ENCODE measurements around the gene NINJ2.

NINJ2 gene

GRCh38 chr12:563787-564298 lies 99.4 kb downstream of the NINJ2 start:
- DNase-seq = no peak

- peak; percentile 71 for DNase-seq
These were observed 99.9 kb downstream of the NINJ2 start for GRCh38 chr12:563250-563781.

GRCh38 chr12:562634-563033 lies 100.6 kb downstream of the NINJ2 start:
- no peak for DNase-seq

GRCh38 chr12:561908-562593 lies 101.2 kb downstream of the NINJ2 start:
- DNase-seq = no peak

GRCh38 chr12:561391-561705 lies 101.9 kb downstream of the NINJ2 start:
- DNase-seq = no peak

- DNase-seq = no peak
These were observed 102.4 kb downstream of the NINJ2 start for GRCh38 chr12:560691-561390.

GRCh38 chr12:559906-560455 lies 103.3 kb downstream of the NINJ2 start:
- no peak for DNase-seq

GRCh38 chr12:559208-559905 lies 103.9 kb downstream of the NINJ2 start:
- no peak for DNase-seq

GRCh38 chr12:558580-558979 lies 104.7 kb downstream of the NINJ2 start:
- no peak for DNase-seq

GRCh38 chr12:556498-556897 lies 106.7 kb downstream of the NINJ2 start:
- DNase-seq = no peak

GRCh38 chr12:554001-554285 lies 109.3 kb downstream of the NINJ2 start:
- DNase-seq = no peak

- DNase-seq = peak; percentile 31
These were observed 109.8 kb downstream of the NINJ2 start for GRCh38 chr12:553216-554000.

GRCh38 chr12:552466-552865 lies 110.8 kb downstream of the NINJ2 start:
- DNase-seq = no peak

- DNase-seq = no peak
These were observed 112.6 kb downstream of the NINJ2 start for GRCh38 chr12:550473-551260.

- DNase-seq = no peak
These were observed 113.7 kb downstream of the NINJ2 start for GRCh38 chr12:549476-550082.

GRCh38 chr12:547883-548470 lies 115.3 kb downstream of the NINJ2 start:
- DNase-seq = no peak

GRCh38 chr12:546920-547845 lies 116.1 kb downstream of the NINJ2 start:
- peak; percentile 49 for DNase-seq

- no peak for DNase-seq
These were observed 116.9 kb downstream of the NINJ2 start for GRCh38 chr12:546265-546919.

GRCh38 chr12:545835-546234 lies 117.4 kb downstream of the NINJ2 start:
- no peak for DNase-seq

All from activated effector memory CD4-positive, alpha-beta T cell treated with Interleukin-2 at 50 U/mL for 16 hours (primary cell).